ENCODE data around the gene NCK1.

The NCK1 gene

GRCh38 chr3:136916223-136916622 lies 54.2 kb downstream of the NCK1 start:
- no peaks in the 10 kb centered on the region for H3K4me1 Mint-ChIP-seq
- no peak overlapping the region for H3K27ac Mint-ChIP-seq
- TF ChIP-seq CTCF (IDR thresholded peaks at IDR 0.05; ENCODE audit: unreplicated experiment in 3 of 3): no peak
- peaks cover 79% of the 10 kb centered on the region for H3K36me3 Mint-ChIP-seq (ENCODE audit: low read depth)
- H3K9me3 Mint-ChIP-seq: peaks cover 49% of the 10 kb centered on the region
- no peaks in the 10 kb centered on the region for H3K27me3 Mint-ChIP-seq (ENCODE audit: low read depth)
- no peak overlapping the region for H3K4me3 Mint-ChIP-seq

- no peaks in the 10 kb centered on the region for H3K27me3 Mint-ChIP-seq (ENCODE audit: low read depth)
- H3K27ac Mint-ChIP-seq: no peak overlapping the region
- peaks cover 53% of the 10 kb centered on the region for H3K36me3 Mint-ChIP-seq (ENCODE audit: low read depth)
- H3K9me3 Mint-ChIP-seq: peaks cover 22% of the 10 kb centered on the region
- no peak for TF ChIP-seq CTCF (IDR thresholded peaks at IDR 0.05; ENCODE audit: unreplicated experiment in 3 of 3)
- H3K4me1 Mint-ChIP-seq: no peaks in the 10 kb centered on the region
- H3K4me3 Mint-ChIP-seq: no peak overlapping the region
Measured at GRCh38 chr3:136919799-136920580, 58.0 kb downstream of the NCK1 start.

GRCh38 chr3:136920904-136921611 lies 59.0 kb downstream of the NCK1 start:
- no peaks in the 10 kb centered on the region for H3K4me1 Mint-ChIP-seq

GRCh38 chr3:136925425-136926190 lies 63.6 kb downstream of the NCK1 start:
- H3K27me3 Mint-ChIP-seq (ENCODE audit: low read depth): no peaks in the 10 kb centered on the region
- H3K36me3 Mint-ChIP-seq (ENCODE audit: low read depth): peaks cover 30% of the 10 kb centered on the region
- H3K4me1 Mint-ChIP-seq: peaks cover 9% of the 10 kb centered on the region
- TF ChIP-seq CTCF (IDR thresholded peaks at IDR 0.05; ENCODE audit: unreplicated experiment in 3 of 3): no peak
- no peak overlapping the region for H3K4me3 Mint-ChIP-seq
- H3K9me3 Mint-ChIP-seq: peaks cover 7% of the 10 kb centered on the region
- H3K27ac Mint-ChIP-seq: no peak overlapping the region

More at GRCh38 chr3:136920904-136921611, 59.0 kb downstream of the NCK1 start:
- H3K36me3 Mint-ChIP-seq (ENCODE audit: low read depth): peaks cover 45% of the 10 kb centered on the region
- no peak overlapping the region for H3K27ac Mint-ChIP-seq
- peaks cover 17% of the 10 kb centered on the region for H3K9me3 Mint-ChIP-seq
- no peak overlapping the region for H3K4me3 Mint-ChIP-seq
- TF ChIP-seq CTCF (IDR thresholded peaks at IDR 0.05; ENCODE audit: unreplicated experiment in 3 of 3): no peak
- no peaks in the 10 kb centered on the region for H3K27me3 Mint-ChIP-seq (ENCODE audit: low read depth)

- no peak for TF ChIP-seq CTCF (IDR thresholded peaks at IDR 0.05; ENCODE audit: unreplicated experiment in 3 of 3)
- Mint-ChIP-seq H3K27me3 (ENCODE audit: low read depth) (no peaks in the 10 kb centered on the region), H3K36me3 (ENCODE audit: low read depth) (peaks cover 18% of the 10 kb centered on the region), H3K4me3 (no peak overlapping the region), H3K27ac (no peak overlapping the region), H3K4me1 (peaks cover 16% of the 10 kb centered on the region), H3K9me3 (no peaks in the 10 kb centered on the region)
Measured at GRCh38 chr3:136928240-136928639, 66.2 kb downstream of the NCK1 start.

All from nephron (organoid).